HUDEP-2 (cell line): ENCODE results near the gene SLC35A3.

Experiments used
- DNase-seq, 76 experiments: peaks; one replicate each; lab custom pipeline; 2025; ENCODE audit not compliant: unreplicated experiment in 76 of 76; lab: John Stamatoyannopoulos, UW

Gene SLC35A3

GRCh38 chr1:100073531-100073930 is 103.7 kb downstream of the SLC35A3 start:
- DNase-seq, result no peak

DNA sequence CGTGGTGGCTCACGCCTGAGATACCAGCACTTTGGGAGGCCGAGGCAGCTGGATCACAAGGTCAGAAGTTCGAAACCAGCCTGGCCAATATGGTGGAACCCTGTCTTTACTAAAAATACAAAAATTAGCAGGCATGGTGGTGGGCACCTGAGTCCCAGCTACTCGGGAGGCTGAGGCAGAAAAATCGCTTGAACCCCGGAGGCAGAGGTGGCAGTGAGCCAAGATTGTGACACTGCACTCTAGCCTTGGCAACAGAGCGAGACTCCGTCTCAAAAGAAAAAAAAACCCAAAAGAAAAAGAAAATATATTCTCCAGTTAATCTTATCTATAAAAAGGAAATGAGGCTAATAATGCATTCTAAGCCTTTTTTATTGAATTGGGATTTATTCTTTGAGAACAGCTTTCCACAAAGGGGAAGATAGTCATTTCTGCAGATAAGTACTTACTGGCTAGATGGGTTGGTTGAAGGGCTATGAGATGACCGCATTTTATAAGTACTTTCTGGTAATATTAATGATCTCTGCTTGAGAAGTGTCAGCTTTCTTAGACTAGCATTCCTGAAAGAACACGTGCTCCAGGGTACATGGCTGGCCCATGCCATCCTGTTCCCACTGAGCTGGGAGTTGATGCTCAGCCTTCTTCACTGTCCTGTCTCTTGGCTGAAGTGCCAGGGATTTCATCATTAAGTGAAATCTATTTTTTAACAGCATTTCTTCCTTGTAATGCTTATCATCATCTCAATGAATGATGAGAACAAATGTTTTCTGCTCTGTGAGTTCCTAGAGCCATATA is 105.0 kb downstream of the SLC35A3 start:
- DNase-seq, result no peak

- no peak for DNase-seq
These were observed 106.0 kb downstream of the SLC35A3 start for GRCh38 chr1:100075773-100076172.

- DNase-seq, result no peak
These were observed 106.5 kb downstream of the SLC35A3 start for GRCh38 chr1:100076319-100076718.

DNA sequence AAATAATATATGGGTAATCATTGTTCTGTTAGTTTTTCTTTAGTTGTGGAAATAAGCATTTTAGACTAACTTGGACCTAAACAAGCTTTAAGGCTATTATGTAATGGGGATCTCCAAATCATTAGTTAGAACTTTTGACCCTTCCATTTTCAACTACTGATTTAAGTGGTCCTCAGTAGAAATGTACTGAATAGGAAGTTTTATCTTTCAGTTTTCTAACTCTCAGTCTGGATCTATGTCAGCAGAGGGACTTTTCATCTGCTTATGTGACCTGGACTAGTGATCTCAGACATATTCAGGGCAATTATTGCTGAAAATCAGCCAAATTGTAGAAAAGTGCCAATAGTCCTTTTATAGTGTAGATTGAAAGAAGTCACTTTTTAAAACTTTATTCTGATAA is 106.9 kb downstream of the SLC35A3 start:
- no peak for DNase-seq

GRCh38 chr1:100077531-100077930 is 107.7 kb downstream of the SLC35A3 start:
- DNase-seq, result no peak

DNA sequence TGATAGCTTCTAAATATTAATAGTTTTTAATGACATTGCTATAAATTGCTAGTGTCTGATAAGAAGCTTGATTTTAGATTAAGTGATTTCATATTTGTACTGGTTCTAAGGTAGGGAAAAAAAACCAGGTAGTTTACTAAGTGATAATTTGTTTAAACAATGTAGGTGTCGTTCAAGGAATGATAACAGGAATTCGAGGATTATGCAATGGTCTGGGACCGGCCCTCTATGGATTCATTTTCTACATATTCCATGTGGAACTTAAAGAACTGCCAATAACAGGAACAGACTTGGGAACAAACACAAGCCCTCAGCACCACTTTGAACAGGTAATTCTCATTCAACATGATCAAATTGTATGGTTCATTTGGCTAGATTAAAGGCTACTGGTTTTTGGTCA is 110.5 kb downstream of the SLC35A3 start:
- no peak for DNase-seq
